Omental fat pad (tissue), 4 donors: ENCODE results near the gene ANLN. TPM values are rescaled to one million over a fixed set of nuclear protein-coding genes. Genes with fewer than 3 reads are reported as not detected.

Experiments
- ATAC-seq: fragments of 150-250 bp; one replicate; pipeline ENCODE4 v1.9.1; 2016; ENCODE audit warnings: mild to moderate bottlenecking, moderate library complexity; ENCODE audit not compliant: low FRiP score
- DNase-seq: peaks from one replicate; pipeline ENCODE4 v3.0.0-alpha.2; 2019; ENCODE audit warnings: low spot score
- total RNA-seq, 4 donors: library from RNA; depleted of rRNA; stranded (reverse); fragments of >200 nt; gene quantifications; one replicate each; pipeline ENCODE4 v1.1.0, GENCODE V29; 2016
- TF ChIP-seq, protein P1 (sequence below), 3 donors: fragments of 450-650 bp; IDR thresholded peaks; one replicate each; pipeline ENCODE4 v1.5.1; 2016 to 2017; ENCODE audit warnings: antibody characterized with exemption in 3 of 3, mild to moderate bottlenecking in 3 of 3, moderate library complexity in 2 of 3

ANLN gene
- total RNA-seq, 4 donors from 2014 or later, result 2.7 to 10.2 (median 6.4) TPM

DNA sequence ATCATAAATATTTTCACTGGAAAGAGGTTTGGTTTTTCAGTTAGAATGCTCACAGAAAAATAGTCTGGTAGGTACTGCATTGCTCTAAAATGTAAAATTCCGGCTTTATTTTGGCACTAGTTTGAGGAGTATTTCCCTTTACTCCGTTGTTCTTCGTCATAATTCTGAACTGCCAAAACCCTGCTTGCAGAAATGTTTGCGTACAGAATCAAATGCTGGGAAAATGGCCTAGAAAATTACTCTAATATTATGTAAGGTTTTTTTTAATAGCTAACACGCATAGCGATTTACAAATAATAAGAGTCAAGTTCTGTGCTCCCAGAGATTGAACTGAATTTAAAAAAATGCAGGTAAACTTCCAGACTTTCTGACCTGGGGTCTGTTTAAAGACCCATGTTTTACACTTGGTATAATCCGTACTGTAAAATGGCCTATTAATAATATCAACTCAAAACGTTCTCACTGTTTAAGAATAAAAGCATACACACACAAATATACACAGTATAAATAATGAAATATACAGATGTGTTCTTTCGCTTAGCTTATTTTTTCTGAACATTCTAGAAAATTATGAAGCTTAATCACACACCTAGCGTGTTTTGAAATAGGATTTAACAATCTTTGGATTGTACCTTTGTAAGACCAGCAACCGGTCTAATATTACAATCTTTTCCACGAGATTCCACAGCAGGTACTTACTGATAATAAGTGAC is 23.5 kb upstream of the ANLN start:
- DNase-seq (no peak), ATAC-seq (no peak)
- TF ChIP-seq, protein P1, sequence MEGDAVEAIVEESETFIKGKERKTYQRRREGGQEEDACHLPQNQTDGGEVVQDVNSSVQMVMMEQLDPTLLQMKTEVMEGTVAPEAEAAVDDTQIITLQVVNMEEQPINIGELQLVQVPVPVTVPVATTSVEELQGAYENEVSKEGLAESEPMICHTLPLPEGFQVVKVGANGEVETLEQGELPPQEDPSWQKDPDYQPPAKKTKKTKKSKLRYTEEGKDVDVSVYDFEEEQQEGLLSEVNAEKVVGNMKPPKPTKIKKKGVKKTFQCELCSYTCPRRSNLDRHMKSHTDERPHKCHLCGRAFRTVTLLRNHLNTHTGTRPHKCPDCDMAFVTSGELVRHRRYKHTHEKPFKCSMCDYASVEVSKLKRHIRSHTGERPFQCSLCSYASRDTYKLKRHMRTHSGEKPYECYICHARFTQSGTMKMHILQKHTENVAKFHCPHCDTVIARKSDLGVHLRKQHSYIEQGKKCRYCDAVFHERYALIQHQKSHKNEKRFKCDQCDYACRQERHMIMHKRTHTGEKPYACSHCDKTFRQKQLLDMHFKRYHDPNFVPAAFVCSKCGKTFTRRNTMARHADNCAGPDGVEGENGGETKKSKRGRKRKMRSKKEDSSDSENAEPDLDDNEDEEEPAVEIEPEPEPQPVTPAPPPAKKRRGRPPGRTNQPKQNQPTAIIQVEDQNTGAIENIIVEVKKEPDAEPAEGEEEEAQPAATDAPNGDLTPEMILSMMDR (IDR thresholded peaks at IDR 0.05), result no peak

DNA sequence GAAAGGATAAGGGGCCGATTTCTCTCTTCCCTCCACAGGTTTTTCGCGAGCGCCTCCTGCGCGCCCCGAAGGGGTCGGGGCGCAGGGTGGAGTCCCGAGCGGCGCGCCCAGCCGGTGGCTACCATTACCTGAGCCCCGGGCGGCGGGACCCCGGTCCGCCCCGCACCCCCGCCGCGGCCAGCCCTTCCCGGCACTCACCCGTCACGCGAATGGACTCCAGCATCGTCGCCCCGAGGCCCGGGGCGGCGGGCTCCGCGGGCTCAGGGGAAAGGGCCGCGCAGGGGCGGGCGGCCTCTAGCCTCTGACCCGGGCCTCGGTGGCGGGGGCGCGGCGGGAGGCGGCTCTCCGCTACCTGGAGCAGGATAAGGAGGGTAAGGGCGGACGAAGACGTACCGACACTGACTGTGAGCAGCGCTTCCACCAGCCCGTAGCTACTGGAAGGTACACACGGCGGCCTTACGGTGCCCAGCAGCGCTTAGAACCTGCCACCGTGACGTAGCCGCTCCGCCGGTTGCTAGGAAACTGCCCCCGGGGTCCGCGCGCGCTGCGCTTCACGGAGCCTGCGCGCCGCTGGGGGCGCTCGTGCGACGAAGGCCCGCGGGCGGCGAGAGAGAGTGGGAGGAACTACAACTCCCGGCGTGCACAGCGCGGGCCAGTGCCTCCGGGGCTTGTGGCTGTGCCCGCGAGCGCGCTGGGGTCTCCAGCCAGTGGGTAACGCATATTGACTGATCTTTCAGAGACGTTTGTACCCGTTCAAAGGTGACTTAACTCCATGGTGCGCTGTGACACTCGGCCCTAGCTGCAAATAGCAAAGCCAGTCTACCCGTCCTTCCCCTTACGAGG is 22.7 kb upstream of the ANLN start:
- DNase-seq, result peak; percentile 68
- TF ChIP-seq, protein P1 (IDR thresholded peaks at IDR 0.05), result peak in 1 of 3 donors; percentile 61

DNA sequence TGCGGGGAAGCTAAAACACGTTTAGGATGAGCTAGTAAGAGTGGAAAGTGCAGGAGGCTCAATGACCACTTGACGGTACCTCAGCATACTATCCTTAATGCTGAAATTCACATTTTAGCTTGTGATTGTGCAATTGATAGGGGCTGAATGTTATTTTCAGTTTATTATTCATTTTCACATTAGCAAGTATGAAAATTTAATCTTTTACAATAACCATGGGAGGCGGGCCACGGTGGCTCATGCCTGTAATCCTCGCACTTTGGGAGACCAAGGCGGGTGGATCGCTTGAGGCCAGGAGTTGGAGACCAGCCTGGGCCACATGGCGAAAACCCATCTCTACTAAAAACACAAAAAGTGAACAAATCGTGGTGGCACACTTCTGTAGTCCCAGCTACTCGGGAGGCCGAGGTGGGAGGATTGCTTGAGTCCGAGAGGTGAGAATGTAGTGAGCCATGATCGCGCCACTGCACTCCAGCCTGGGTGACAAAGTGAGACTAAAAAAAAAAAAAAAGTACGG is 22.0 kb upstream of the ANLN start:
- DNase-seq, result no peak
- ATAC-seq, result peak; percentile 70
- TF ChIP-seq, protein P1 (IDR thresholded peaks at IDR 0.05), result no peak

More for the DNA sequence above, 22.7 kb upstream of the ANLN start:
- peak; percentile 99 for ATAC-seq

DNA sequence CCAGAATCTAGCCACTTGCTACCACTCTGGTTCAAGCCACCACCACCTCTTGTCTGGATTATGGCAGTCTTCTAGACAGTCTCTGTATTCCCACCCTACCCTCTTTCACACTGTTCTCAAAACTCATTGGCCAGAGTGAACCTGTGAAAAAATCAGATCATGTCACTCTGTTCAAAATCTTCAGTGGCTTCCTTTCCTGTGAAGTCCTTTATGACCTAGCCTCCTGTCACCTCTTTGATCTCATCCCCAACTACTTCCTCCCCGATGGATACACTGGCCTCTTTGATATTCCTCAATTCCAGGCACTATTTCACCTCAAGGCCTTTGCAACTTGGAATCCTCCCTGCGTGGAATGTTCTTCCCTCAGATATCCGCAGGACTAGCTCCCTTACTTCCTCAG is 21.2 kb upstream of the ANLN start:
- DNase-seq (no peak), ATAC-seq (no peak)
- TF ChIP-seq, protein P1 (IDR thresholded peaks at IDR 0.05), result no peak

DNA sequence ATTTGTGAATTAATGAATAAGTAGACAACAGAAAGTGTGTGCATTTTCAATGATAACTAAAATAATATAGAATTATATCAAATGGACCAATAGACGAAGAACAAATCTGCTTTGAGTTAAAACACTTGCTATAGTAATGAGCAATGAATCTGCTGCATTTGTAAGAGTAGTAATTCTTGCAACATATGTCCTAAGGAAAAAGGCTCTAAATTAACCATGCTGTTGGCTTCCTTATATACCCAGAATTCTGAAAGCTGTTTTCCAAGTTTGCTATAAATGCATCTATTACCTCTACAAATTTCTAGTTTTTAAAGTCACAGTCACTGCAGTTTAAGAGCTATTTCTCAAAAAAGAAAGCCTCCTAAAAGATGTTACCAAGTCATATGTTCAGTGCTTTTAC is 20.5 kb upstream of the ANLN start:
- no peak for DNase-seq
- ATAC-seq, result no peak
- TF ChIP-seq, protein P1 (IDR thresholded peaks at IDR 0.05), result no peak

DNA sequence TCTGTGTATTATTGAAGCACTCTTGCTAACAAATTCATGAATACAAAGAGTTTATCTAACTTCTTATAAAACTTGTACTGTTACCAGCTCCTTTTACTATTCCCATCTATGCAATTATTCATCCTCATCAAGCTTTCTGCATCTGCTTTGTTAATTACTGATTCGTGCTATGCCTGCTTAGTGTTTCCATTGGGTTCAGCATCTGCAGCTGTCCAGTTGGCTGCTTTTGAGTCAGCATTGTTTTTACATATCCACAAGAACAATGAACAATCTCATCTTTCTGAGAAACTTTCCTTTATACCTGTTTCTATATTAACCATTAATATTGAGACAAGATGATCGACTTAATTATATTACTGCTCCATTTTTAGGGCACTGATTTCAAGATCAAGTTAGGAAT is 19.6 kb upstream of the ANLN start:
- ATAC-seq, result no peak
- TF ChIP-seq, protein P1 (IDR thresholded peaks at IDR 0.05), result no peak
- no peak for DNase-seq
